SK-N-SH (cell line): Measurements from ENCODE around the gene PCDHGA12. TPM values are rescaled to one million over a fixed set of nuclear protein-coding genes. Genes with fewer than 3 reads are reported as not detected.

ENCODE experiments used
- CTCF ChIA-PET: fragments of 300-600, 350-600 bp; formaldehyde crosslinking; extraction: SDS; loops from one replicate; lab custom pipeline; 2021; lab: Yijun Ruan, JAX
- POLR2A ChIA-PET: fragments of 350-600 bp; sonication (Branson Sonifier 250); formaldehyde crosslinking; extraction: SDS; loops from one replicate; lab custom pipeline; 2020; ENCODE audit warnings: antibody characterized with exemption, inconsistent platforms; lab: Yijun Ruan, JAX
- DNase-seq: peaks from one replicate; pipeline ENCODE4 v3.0.0; 2012
- H2AFZ ChIP-seq: fragments of 200-600 bp; sonication (generic); 2 replicates; pipeline ENCODE4 v1.8.1; 2016; ENCODE audit warnings: antibody characterized with exemption, mild to moderate bottlenecking, low read depth
- H3F3A ChIP-seq: fragments of 200-600 bp; sonication (generic); replicated peaks from 2 replicates; pipeline ENCODE3; 2016; ENCODE audit warnings: antibody characterized with exemption, mild to moderate bottlenecking; ENCODE audit not compliant: insufficient read depth
- H3K27ac ChIP-seq, 2 experiments: fragments of 200-500 bp in 1 of 2; fragments of 200-600 bp in 1 of 2; sonication (Bioruptor generic) in 1 of 2; sonication (generic), shearing (Covaris generic) in 1 of 2; 2 replicates each; pipeline versions ENCODE4 v1.5.1 to v1.6.1; 2014 to 2016; ENCODE audit warnings: low read depth in 2 of 2, inconsistent platforms in 1 of 2, low read length in 1 of 2, mild to moderate bottlenecking in 1 of 2, mixed read lengths in 1 of 2
- H3K27me3 ChIP-seq: fragments of 200-600 bp; sonication (generic), shearing (Covaris generic); 2 replicates; pipeline ENCODE4 v1.6.1; 2016; ENCODE audit warnings: mixed run types; ENCODE audit not compliant: insufficient read depth
- H3K36me3 ChIP-seq, 2 experiments: fragments of 200-500 bp in 1 of 2; fragments of 200-600 bp in 1 of 2; sonication (Bioruptor generic) in 1 of 2; sonication (generic) in 1 of 2; replicated peaks in 1 of 2; 2 replicates each; pipeline versions ENCODE3 to v1.5.1; 2014 to 2016; ENCODE audit warnings: low read length in 1 of 2, mild to moderate bottlenecking in 1 of 2; ENCODE audit not compliant: insufficient read depth in 2 of 2, control insufficient read depth in 1 of 2
- H3K4me1 ChIP-seq, 2 experiments: fragments of 200-500 bp in 1 of 2; fragments of 200-600 bp in 1 of 2; sonication (Bioruptor generic) in 1 of 2; sonication (generic), shearing (Covaris generic) in 1 of 2; 2 replicates each; pipeline versions ENCODE4 v1.5.1 to v1.6.1; 2014 to 2016; ENCODE audit warnings: low read depth in 1 of 2, low read length in 1 of 2, mixed run types in 1 of 2; ENCODE audit not compliant: insufficient read depth in 2 of 2, control insufficient read depth in 1 of 2
- H3K4me2 ChIP-seq: fragments of 200-600 bp; sonication (generic), shearing (Covaris generic); 2 replicates; pipeline ENCODE4 v1.6.1; 2017; ENCODE audit warnings: mixed run types
- H3K4me3 ChIP-seq, 2 experiments: fragments of 200-500 bp in 1 of 2; fragments of 200-600 bp in 1 of 2; sonication (Bioruptor generic) in 1 of 2; sonication (generic), shearing (Covaris generic) in 1 of 2; 2 replicates each; pipeline versions ENCODE4 v1.5.1 to v1.8.1; 2014 to 2016; ENCODE audit warnings: low read depth in 2 of 2, inconsistent platforms in 1 of 2, low read length in 1 of 2, mild to moderate bottlenecking in 1 of 2, mixed read lengths in 1 of 2, moderate library complexity in 1 of 2
- H3K79me2 ChIP-seq: fragments of 200-600 bp; sonication (generic); 2 replicates; pipeline ENCODE4 v1.8.1; 2017; ENCODE audit warnings: mild to moderate bottlenecking; ENCODE audit not compliant: insufficient read depth
- H3K9ac ChIP-seq: fragments of 200-600 bp; sonication (generic); 2 replicates; pipeline ENCODE4 v1.6.1; 2017; ENCODE audit warnings: mixed run types
- H3K9me2 ChIP-seq: fragments of 200-600 bp; sonication (generic); 2 replicates; pipeline ENCODE4 v1.6.1; 2017; ENCODE audit warnings: mixed run types
- H3K9me3 ChIP-seq: fragments of 200-600 bp; sonication (generic); 2 replicates; pipeline ENCODE4 v1.6.1; 2017; ENCODE audit warnings: mixed run types, mild to moderate bottlenecking, moderate library complexity
- H4K20me1 ChIP-seq: fragments of 200-600 bp; sonication (generic); 2 replicates; pipeline ENCODE4 v1.6.1; 2017; ENCODE audit warnings: mild to moderate bottlenecking, mixed run types; ENCODE audit not compliant: insufficient read depth
- CHD2 ChIP-seq: fragments of 150-350 bp; IDR thresholded peaks from 2 replicates; pipeline ENCODE4 v1.6.1; 2018; ENCODE audit warnings: low read length; ENCODE audit not compliant: partially characterized antibody
- ELF1 ChIP-seq: IDR thresholded peaks from 2 replicates; pipeline ENCODE4 v1.4.0; 2012
- EZH2phosphoT487 ChIP-seq: fragments of 200-600 bp; sonication (generic); IDR thresholded peaks from 2 replicates; pipeline ENCODE4 v1.6.1; 2017; ENCODE audit warnings: low read depth, mixed run types, mild to moderate bottlenecking, antibody characterized with exemption, moderate library complexity, borderline replicate concordance
- FOSL2 ChIP-seq: IDR thresholded peaks from 2 replicates; pipeline ENCODE4 v1.4.0; 2012; ENCODE audit warnings: low read depth, mild to moderate bottlenecking, moderate library complexity, borderline replicate concordance
- FOXM1 ChIP-seq: IDR thresholded peaks from 2 replicates; pipeline ENCODE4 v1.4.0; 2012; ENCODE audit warnings: low read depth, mild to moderate bottlenecking
- IRF3 ChIP-seq: fragments of 150-350 bp; IDR thresholded peaks from 2 replicates; pipeline ENCODE4 v1.6.1; 2016; ENCODE audit warnings: mild to moderate bottlenecking, low read depth, low read length
- JUND ChIP-seq: IDR thresholded peaks from 2 replicates; pipeline ENCODE4 v1.4.0; 2012
- MAX ChIP-seq: IDR thresholded peaks from 2 replicates; pipeline ENCODE4 v1.4.0; 2012; ENCODE audit warnings: low read depth
- MXI1 ChIP-seq: IDR thresholded peaks from 2 replicates; pipeline ENCODE4 v1.6.1; 2012; ENCODE audit warnings: mild to moderate bottlenecking, low read depth, low read length, improper control_type of control experiment
- NFIC ChIP-seq: IDR thresholded peaks from 2 replicates; pipeline ENCODE4 v1.4.0; 2012; ENCODE audit warnings: borderline replicate concordance
- NRF1 ChIP-seq: IDR thresholded peaks from 2 replicates; pipeline ENCODE4 v1.6.1; 2012; ENCODE audit warnings: low read depth, mild to moderate bottlenecking, low read length
- PBX3 ChIP-seq: IDR thresholded peaks from 2 replicates; pipeline ENCODE4; 2012
- RCOR1 ChIP-seq: fragments of 150-350 bp; IDR thresholded peaks from 2 replicates; pipeline ENCODE4 v1.6.1; 2017; ENCODE audit warnings: antibody characterized with exemption, low read length
- RFX5 ChIP-seq: IDR thresholded peaks from 2 replicates; pipeline ENCODE4 v1.6.1; 2012; ENCODE audit warnings: mild to moderate bottlenecking, improper control_type of control experiment, low read length
- SIN3A ChIP-seq: IDR thresholded peaks from 2 replicates; pipeline ENCODE4 v1.6.1; 2012; ENCODE audit warnings: low read depth, mild to moderate bottlenecking, low read length, moderate library complexity, borderline replicate concordance
- SMC3 ChIP-seq: IDR thresholded peaks from 2 replicates; pipeline ENCODE4 v1.6.1; 2012; ENCODE audit warnings: low read depth, low read length, improper control_type of control experiment
- TAF1 ChIP-seq: IDR thresholded peaks from 2 replicates; pipeline ENCODE4 v1.6.1; 2012; ENCODE audit warnings: low read depth, mild to moderate bottlenecking, low read length, moderate library complexity, borderline replicate concordance
- TCF12 ChIP-seq: IDR thresholded peaks from 2 replicates; pipeline ENCODE4 v1.4.0; 2012
- TEAD4 ChIP-seq: IDR thresholded peaks from 2 replicates; pipeline ENCODE4 v1.4.0; 2012; ENCODE audit warnings: mild to moderate bottlenecking, borderline replicate concordance; ENCODE audit not compliant: insufficient read depth
- YY1 ChIP-seq: IDR thresholded peaks from 2 replicates; pipeline ENCODE4 v1.4.0; 2012; ENCODE audit warnings: low read depth, mild to moderate bottlenecking
- WGBS: methylation state at CpG from one replicate; pipeline ENCODE4 v1.1.6; 2017; ENCODE audit warnings: low lambda C conversion rate; 5-methylcytosine and 5-hydroxymethylcytosine counted together
- polyA plus RNA-seq, 3 experiments: library from polyadenylated mRNA; depleted of rRNA; stranded (reverse); fragments of >200 nt; gene quantifications; 2 replicates each; pipeline ENCODE4 v1.2.3, GENCODE V29; 2012

The PCDHGA12 gene
- polyA plus RNA-seq, 1 of the 3 experiments (the other 2 are of a cell fraction): 0.03 TPM

- Histone ChIP-seq H3K4me2 (no peak overlapping the region), H4K20me1 (no peaks in the 10 kb centered on the region), H3K36me3 (peaks cover 0 to 9% of the 10 kb centered on the region in 2 experiments), H3K79me2 (no peaks in the 10 kb centered on the region), H3K9ac (no peak overlapping the region), H3K9me3 (no peaks in the 10 kb centered on the region; the same call in 1 of the 2 replicates), H3K4me3 (no peak overlapping the region), H3K27ac (no peak overlapping the region), H2AFZ (no peak overlapping the region), H3K27me3 (no peaks in the 10 kb centered on the region), H3K4me1 (no peaks in the 10 kb centered on the region), H3F3A (no peaks in the 10 kb centered on the region), H3K9me2 (no peaks in the 10 kb centered on the region)
- 62% methylated on average over 3 of the region's 3 CpGs for WGBS
- ChIA-PET POLR2A (no interaction called here), CTCF (no interaction called here)
- no peak for TF ChIP-seq IRF3
- TF ChIP-seq PBX3: no peak
- no peak for TF ChIP-seq TEAD4
- TF ChIP-seq NRF1: no peak
- TF ChIP-seq FOXM1: no peak
- TF ChIP-seq JUND: no peak
- TF ChIP-seq RFX5: no peak
- no peak for TF ChIP-seq CHD2
- no peak for TF ChIP-seq TAF1
- TF ChIP-seq TCF12: no peak
- no peak for TF ChIP-seq EZH2phosphoT487
- no peak for TF ChIP-seq SMC3
- TF ChIP-seq SIN3A: no peak
- TF ChIP-seq RCOR1: no peak
- no peak for TF ChIP-seq NFIC
- TF ChIP-seq FOSL2: no peak
- no peak for TF ChIP-seq YY1
- TF ChIP-seq ELF1: no peak
- TF ChIP-seq MXI1: no peak
- TF ChIP-seq MAX: no peak
- DNase-seq: no peak
Observed at GRCh38 chr5:141411575-141411974, 18.7 kb upstream of the PCDHGA12 start.
